Smooth muscle cell of the umbilical artery (primary cell): ENCODE measurements around the gene SLC66A1. TPM values are rescaled to one million over a fixed set of nuclear protein-coding genes. Genes with fewer than 3 reads are reported as not detected.

Experiments
- total RNA-seq: library from RNA; depleted of rRNA; stranded (reverse); fragments of >200 nt; gene quantifications from 2 replicates; pipeline ENCODE4 v1.2.3, GENCODE V29; 2014

SLC66A1 gene
- 13.4 and 19.1 TPM in 2 replicates for total RNA-seq

GRCh38 chr1:19311931-19312781 is at the start of gene SLC66A1, which contains the start of gene AKR7A2:
Gene SLC66A1, plus strand, starts transcription at chr1:19312326. Its CDS starts 5,352 bp downstream, at chr1:19317678.
Gene AKR7A2, minus strand, starts transcription at chr1:19312144. Its CDS starts 20 bp downstream, at chr1:19312124.

GRCh38 chr1:19288324-19289241 is 23.5 kb upstream of the SLC66A1 start, which contains the start of gene AKR7A3:
Gene AKR7A3, minus strand, starts transcription at chr1:19288770. Its CDS starts 61 bp downstream, at chr1:19288709.

Other genes with a start within 250 kb of the SLC66A1 start
- gene UBR4, start 102.1 kb upstream of the SLC66A1 start, total RNA-seq, result 139 and 205 TPM in 2 replicates
- 138 and 177 TPM in 2 replicates for gene EMC1, start 60.8 kb upstream of the SLC66A1 start, total RNA-seq
- gene MRTO4, start 60.5 kb upstream of the SLC66A1 start, total RNA-seq, result 13.7 and 25.2 TPM in 2 replicates
- 0.28 and 0.30 TPM in 2 replicates for gene AKR7A3, start 23.6 kb upstream of the SLC66A1 start, total RNA-seq
- gene AKR7A2, start 182 bp upstream of the SLC66A1 start, total RNA-seq, result 55.1 and 64.4 TPM in 2 replicates
- 145 and 196 TPM in 2 replicates for gene CAPZB, start 173.2 kb downstream of the SLC66A1 start, total RNA-seq